ENCODE results near the gene CCDC91. TPM values are rescaled to one million over a fixed set of nuclear protein-coding genes. Genes with fewer than 3 reads are reported as not detected.
"Not testable (repeated sequence)": the region's sequence is repeated elsewhere in the genome, so short reads cannot be mapped to it uniquely, and the experiment has no call there.

Gene CCDC91
- total RNA-seq, 2 donors from 2014 or later, result 13.6 to 25.5 TPM

DNA sequence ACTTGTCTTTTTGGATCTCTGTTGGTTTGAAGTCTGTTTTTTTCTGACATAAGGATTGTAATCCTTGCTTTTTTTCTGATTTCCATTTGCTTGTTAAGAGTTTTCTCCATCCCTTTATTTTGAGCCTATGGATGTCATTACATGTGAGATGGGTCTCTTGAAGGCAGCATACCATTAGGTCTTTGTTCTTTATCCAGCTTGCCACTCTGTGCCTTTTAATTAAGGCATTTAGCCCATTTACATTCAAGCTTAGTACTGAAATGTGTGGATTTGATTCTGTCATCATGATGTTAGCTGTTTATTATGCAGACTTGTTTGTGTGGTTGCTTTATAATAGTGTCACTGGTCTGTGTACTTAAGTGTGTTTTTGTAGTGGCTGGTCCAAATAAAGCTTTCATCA is 100.0 kb downstream of the CCDC91 start:
- no peak for ATAC-seq
- Mint-ChIP-seq H3K36me3 (peaks cover 46 to 52% of the 10 kb centered on the region in 2 donors), H3K9me3 (peaks cover 16 to 26% of the 10 kb centered on the region in 2 donors)

GRCh38 chr12:28292699-28293098 is 102.4 kb downstream of the CCDC91 start:
- Mint-ChIP-seq H3K27ac (no peak overlapping the region), H3K36me3 (peaks cover 45 to 46% of the 10 kb centered on the region in 2 donors), H3K9me3 (peaks cover 16 to 22% of the 10 kb centered on the region in 2 donors)
- no peak for ATAC-seq
- DNase-seq (ENCODE audit: low spot score in 2 of 2), result no peak

More for the DNA sequence above, 100.0 kb downstream of the CCDC91 start:
- no peak for DNase-seq (ENCODE audit: low spot score in 2 of 2)
- H3K27ac Mint-ChIP-seq, result no peak overlapping the region

- Mint-ChIP-seq H3K27ac (peak overlapping the region in 1 of 2 donors; percentile 52), H3K9me3 (peaks cover 8 to 9% of the 10 kb centered on the region in 2 donors)
- ATAC-seq, result no peak
These were observed 104.0 kb downstream of the CCDC91 start for GRCh38 chr12:28294300-28294699.

DNA sequence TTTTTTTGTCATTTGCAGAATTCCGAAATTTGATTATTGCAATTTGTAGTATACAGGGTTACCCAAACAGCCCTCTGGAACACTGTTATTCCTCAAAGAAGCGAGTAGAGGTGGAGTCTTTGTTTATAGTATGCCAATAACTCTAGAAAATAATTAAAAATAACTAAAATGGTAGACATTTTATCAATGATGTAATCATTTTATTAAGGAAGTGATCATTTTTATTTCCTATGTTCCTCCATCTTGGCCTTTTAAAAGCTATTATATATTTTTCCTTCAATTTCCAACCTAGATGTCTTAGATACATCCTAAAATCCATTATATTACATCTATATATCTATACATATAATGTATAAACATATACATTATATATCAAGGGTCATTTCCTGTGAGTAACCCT is 106.0 kb downstream of the CCDC91 start:
- ATAC-seq, result no peak
- H3K9me3 Mint-ChIP-seq, result no peaks in the 10 kb centered on the region
- DNase-seq (ENCODE audit: low spot score in 2 of 2), result no peak
- H3K27ac Mint-ChIP-seq, result no peak overlapping the region
- peaks cover 12 to 17% of the 10 kb centered on the region in 2 donors for H3K36me3 Mint-ChIP-seq

More at GRCh38 chr12:28294300-28294699, 104.0 kb downstream of the CCDC91 start:
- no peak for DNase-seq (ENCODE audit: low spot score in 2 of 2)
- H3K36me3 Mint-ChIP-seq, result peaks cover 29 to 30% of the 10 kb centered on the region in 2 donors

GRCh38 chr12:28303192-28303591 is 112.9 kb downstream of the CCDC91 start:
- ATAC-seq, result no peak
- H3K27ac Mint-ChIP-seq, result no peak overlapping the region
- no peak for DNase-seq (ENCODE audit: low spot score in 2 of 2)
- H3K9me3 Mint-ChIP-seq, result no peaks in the 10 kb centered on the region
- peaks cover 0 to 9% of the 10 kb centered on the region in 2 donors for H3K36me3 Mint-ChIP-seq

DNA sequence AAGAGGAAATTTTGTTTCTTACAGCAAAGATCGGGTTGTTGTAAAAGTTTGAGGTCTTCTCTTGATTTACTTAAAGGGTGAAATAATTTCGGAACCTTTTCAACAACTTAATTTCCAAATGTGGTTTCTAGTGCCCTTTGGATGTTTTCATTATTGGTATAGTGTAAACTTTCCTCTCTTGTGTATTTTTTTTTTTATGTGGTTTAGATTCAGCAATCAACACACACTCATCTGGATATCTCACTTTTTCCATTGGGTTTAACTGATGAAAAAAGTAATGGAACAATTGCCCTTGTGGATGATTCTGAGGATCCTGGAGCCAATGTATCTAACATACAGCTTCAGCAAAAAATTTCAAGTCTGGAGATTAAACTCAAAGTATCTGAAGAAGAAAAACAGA is 116.3 kb downstream of the CCDC91 start:
- Mint-ChIP-seq H3K9me3 (no peaks in the 10 kb centered on the region), H3K27ac (no peak overlapping the region), H3K36me3 (peaks cover 9 to 32% of the 10 kb centered on the region in 2 donors)
- DNase-seq (ENCODE audit: low spot score in 2 of 2) (no peak), ATAC-seq (peak in 1 of 2 donors; percentile 34)

DNA sequence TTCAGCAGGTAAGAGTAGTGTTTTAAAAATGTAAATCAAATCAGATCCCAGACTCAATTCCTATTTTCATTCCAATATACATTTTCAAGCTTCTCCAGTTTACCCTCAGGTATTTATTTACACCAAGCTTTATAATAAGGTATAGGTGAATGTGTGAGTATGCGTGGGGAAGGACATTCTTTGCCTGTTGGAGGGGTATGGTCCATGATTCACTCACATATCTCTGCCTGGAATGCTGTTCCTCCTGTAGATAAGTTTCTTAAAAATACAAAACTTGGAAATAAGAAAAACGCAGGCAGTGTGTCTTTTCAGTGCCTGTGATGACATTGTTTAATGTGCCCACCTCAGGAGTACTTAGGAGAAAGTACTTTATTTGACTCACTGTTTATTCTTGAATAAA is 118.6 kb downstream of the CCDC91 start:
- DNase-seq (ENCODE audit: low spot score in 2 of 2), result no peak
- H3K9me3 Mint-ChIP-seq, result peaks cover 0 to 5% of the 10 kb centered on the region in 2 donors

GRCh38 chr12:28313631-28314030 is 123.4 kb downstream of the CCDC91 start:
- Mint-ChIP-seq H3K9me3 (peaks cover 0 to 19% of the 10 kb centered on the region in 2 donors), H3K27ac (no peak overlapping the region), H3K36me3 (peaks cover 26 to 52% of the 10 kb centered on the region in 2 donors)
- ATAC-seq (no peak), DNase-seq (ENCODE audit: low spot score in 2 of 2) (no peak)

More for the DNA sequence above, 118.6 kb downstream of the CCDC91 start:
- H3K36me3 Mint-ChIP-seq, result peaks cover 28 to 30% of the 10 kb centered on the region in 2 donors
- no peak overlapping the region for H3K27ac Mint-ChIP-seq
- ATAC-seq, result no peak

DNA sequence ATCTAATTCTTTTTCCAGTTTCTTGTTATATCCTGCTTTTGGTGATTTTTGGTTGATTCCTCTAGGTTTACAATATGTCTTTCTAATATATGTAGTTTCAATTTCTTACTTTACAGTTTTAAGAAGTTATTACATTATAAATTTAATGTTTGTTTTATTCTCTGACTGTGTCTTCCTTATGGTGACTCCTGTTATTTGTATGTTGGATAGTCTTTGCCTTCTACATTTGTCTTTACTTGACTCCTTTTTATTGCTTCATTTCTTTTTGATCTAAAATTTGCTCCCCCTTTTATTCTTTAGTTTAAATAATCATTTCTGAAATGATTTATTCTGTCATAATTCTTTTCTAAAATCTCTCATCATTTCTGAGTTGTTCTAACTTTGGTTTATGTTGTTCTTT is 125.8 kb downstream of the CCDC91 start:
- no peak overlapping the region for H3K27ac Mint-ChIP-seq
- H3K36me3 Mint-ChIP-seq, result peaks cover 13 to 47% of the 10 kb centered on the region in 2 donors
- ATAC-seq, result no peak
- DNase-seq (ENCODE audit: low spot score in 2 of 2), result no peak
- H3K9me3 Mint-ChIP-seq, result peaks cover 0 to 19% of the 10 kb centered on the region in 2 donors

- no peak for ATAC-seq
- no peak for DNase-seq (ENCODE audit: low spot score in 2 of 2)
- peaks cover 5 to 26% of the 10 kb centered on the region in 2 donors for H3K36me3 Mint-ChIP-seq
- H3K9me3 Mint-ChIP-seq, result peaks cover 0 to 18% of the 10 kb centered on the region in 2 donors
- H3K27ac Mint-ChIP-seq, result no peak overlapping the region
These were observed 128.0 kb downstream of the CCDC91 start for GRCh38 chr12:28318273-28318672.

DNA sequence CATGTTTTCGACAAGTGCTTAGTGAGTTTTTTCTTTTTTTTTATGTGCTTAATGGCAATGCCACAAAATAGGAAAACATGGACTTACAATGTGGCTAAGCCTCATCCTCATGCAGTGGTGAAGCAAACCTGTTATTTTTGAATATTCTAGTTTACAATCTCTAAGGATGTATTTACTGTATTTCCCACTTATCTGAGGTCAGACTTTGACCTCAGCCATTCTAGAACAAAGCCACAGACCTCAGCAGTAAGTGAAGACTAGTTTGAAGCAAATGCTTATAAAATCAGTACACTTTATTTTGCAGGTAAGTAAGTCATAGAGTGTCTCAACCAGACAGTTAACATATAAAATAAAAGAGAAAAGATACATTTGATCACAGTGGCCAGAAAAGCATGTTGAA is 130.1 kb downstream of the CCDC91 start:
- H3K9me3 Mint-ChIP-seq, result peaks cover 0 to 15% of the 10 kb centered on the region in 2 donors
- peaks cover 5 to 18% of the 10 kb centered on the region in 2 donors for H3K36me3 Mint-ChIP-seq
- no peak overlapping the region for H3K27ac Mint-ChIP-seq
- DNase-seq (ENCODE audit: low spot score in 2 of 2) (no peak), ATAC-seq (no peak)

DNA sequence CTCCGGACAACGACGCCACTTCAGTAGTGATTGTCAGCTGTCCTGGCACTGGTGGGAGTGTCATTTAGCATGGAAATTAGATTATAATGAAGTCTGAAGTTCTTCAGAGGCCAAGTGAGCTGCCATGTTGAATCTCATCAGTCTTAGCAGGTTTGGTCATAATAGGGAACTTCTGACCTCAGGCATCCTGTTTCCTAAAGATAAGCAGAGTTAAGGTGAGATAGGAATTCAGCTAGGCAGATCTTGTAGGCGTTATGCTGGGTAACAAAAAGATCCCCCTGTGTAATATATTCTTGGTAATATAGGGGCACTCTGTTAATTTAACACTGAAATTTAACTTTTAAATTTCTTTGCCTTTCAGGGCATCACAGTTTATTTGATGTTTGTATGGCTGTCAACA is 137.5 kb downstream of the CCDC91 start:
- no peak for DNase-seq (ENCODE audit: low spot score in 2 of 2)
- H3K36me3 Mint-ChIP-seq, result peaks cover 15% of the 10 kb centered on the region in 2 donors

DNA sequence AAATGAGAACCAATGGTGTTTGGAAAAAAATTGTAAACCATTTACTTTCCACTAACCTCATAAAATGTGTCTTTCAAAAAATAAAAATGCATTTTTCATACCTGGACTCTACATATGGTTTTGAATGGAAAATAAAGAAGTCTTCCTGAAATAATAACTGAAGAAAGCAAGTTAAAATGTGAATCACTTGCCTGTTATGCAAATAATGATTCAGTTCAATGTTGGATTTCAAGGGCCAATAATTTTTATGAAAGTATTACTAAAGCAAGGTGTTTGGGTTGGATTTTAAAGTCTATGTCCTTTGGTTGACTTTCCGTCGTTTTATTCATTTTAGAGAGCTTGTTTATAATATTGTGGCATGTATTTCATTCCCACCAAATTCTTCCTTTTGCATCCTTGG is 138.7 kb downstream of the CCDC91 start:
- ATAC-seq (no peak), DNase-seq (ENCODE audit: low spot score in 2 of 2) (no peak)
- Mint-ChIP-seq H3K27ac (no peak overlapping the region), H3K9me3 (peaks cover 0 to 10% of the 10 kb centered on the region in 2 donors), H3K36me3 (peaks cover 15% of the 10 kb centered on the region in 2 donors)

More for the DNA sequence above, 137.5 kb downstream of the CCDC91 start:
- ATAC-seq, result no peak
- Mint-ChIP-seq H3K27ac (no peak overlapping the region), H3K9me3 (peaks cover 0 to 10% of the 10 kb centered on the region in 2 donors)

DNA sequence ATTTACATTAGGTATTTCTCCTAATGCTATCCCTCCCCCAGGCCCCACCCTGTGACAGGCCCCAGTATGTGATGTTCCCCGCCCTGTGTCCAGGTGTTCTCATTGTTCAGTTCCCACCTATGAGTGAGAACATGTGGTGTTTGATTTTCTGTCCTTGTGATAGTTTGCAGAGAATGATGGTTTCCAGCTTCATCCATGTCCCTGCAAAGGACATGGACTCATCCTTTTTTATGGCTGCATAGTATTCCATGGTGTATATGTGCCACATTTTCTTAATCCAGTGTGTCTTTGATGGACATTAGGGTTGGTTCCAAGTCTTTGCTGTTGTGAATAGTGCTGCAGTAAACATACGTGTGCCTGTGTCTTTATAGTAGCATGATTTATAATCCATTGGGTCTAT is 139.5 kb downstream of the CCDC91 start:
- not testable (repeated sequence) for H3K27ac Mint-ChIP-seq; DNase-seq (ENCODE audit: low spot score in 2 of 2); ATAC-seq; H3K9me3 Mint-ChIP-seq
- H3K36me3 Mint-ChIP-seq, result peaks cover 15% of the 10 kb centered on the region in 2 donors

DNA sequence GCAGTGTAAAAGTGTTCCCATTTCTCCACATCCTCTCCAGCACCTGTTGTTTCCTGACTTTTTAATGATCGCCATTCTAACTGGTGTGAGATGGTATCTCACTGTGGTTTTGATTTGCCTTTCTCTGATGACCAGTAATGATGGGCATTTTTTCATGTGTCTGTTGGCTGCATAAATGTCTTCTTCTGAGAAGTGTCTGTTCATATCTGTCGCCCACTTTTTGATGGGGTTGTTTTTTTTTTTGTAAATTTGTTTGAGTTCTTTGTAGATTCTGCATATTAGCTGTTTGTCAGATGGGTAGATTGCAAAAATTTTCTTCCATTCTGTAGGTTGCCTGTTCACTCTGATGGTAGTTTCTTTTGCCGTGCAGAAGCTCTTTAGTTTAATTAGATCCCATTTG is 140.0 kb downstream of the CCDC91 start:
- DNase-seq (ENCODE audit: low spot score in 2 of 2); H3K9me3 Mint-ChIP-seq; ATAC-seq; H3K27ac Mint-ChIP-seq: not testable (repeated sequence)
- peaks cover 15% of the 10 kb centered on the region in 2 donors for H3K36me3 Mint-ChIP-seq

DNA sequence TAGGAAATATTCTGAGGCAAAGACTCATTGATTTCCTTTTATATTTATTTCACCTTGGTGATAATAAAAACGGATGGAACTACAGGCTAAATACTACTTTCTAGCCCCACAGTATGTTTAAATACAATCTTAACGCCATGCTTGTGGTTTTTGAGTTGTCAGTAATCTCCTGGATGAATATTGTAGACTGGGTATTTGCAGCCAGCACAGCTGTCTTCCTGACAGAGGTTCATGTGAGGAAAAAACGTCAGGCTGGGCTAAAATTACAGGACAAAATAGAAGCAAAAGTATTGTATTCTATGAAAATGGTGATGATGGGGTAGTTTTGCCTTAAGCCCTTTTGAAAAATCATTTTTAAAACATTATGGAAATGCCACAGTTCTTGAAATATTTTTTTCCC is 140.9 kb downstream of the CCDC91 start:
- ATAC-seq (no peak), DNase-seq (ENCODE audit: low spot score in 2 of 2) (no peak)
- H3K36me3 Mint-ChIP-seq, result peaks cover 15% of the 10 kb centered on the region in 2 donors
- no peak overlapping the region for H3K27ac Mint-ChIP-seq
- H3K9me3 Mint-ChIP-seq, result peaks cover 0 to 10% of the 10 kb centered on the region in 2 donors

DNA sequence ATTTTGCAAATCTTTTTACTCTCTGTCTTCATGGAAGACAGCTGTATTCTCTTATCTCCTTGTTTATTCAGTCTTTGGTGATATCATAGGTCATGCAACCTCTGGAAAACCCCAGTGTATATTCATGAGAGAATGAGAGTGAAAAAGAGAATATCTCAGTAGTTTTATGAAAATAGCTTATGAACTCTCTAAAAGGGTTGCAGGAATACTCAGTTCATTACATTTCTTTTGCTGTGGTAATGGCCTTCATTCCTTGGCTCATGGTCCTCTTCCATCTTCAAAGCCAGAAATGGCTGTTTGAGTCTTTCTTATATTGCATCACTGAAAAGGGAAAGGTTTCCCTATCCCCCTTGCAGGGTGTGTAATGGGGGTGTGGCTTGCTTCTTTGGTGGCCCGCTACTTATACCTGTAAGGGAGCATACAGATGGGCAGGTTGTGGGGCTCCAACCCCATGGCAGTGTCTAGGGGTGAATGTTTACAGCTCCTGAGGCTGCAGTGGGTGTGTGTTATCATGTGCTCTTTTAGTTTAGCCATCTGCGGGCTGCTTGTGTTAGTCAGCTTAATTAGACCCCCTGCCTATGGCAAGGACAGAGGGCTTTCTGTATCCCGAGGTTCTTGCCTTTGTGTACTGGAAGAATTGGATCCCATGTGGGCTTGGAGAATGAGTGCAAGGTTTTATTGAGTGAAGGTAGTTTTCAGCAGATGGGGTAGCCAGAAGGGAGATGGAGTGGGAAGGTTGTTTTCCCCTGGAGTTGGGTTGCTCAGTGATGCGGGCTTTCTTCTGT is 150.2 kb downstream of the CCDC91 start:
- H3K27ac Mint-ChIP-seq, result peak overlapping the region in 1 of 2 donors; percentile 9
- peak; percentile 24 to 66 for ATAC-seq

GRCh38 chr12:28343713-28344112 is 153.5 kb downstream of the CCDC91 start:
- Mint-ChIP-seq H3K9me3 (peaks cover 0 to 10% of the 10 kb centered on the region in 2 donors), H3K27ac (no peak overlapping the region), H3K36me3 (peaks cover 6 to 12% of the 10 kb centered on the region in 2 donors)
- ATAC-seq, result no peak
- no peak for DNase-seq (ENCODE audit: low spot score in 2 of 2)

More for the DNA sequence above, 150.2 kb downstream of the CCDC91 start:
- DNase-seq (ENCODE audit: low spot score in 2 of 2), result no peak
- H3K36me3 Mint-ChIP-seq, result no peaks in the 10 kb centered on the region
- H3K9me3 Mint-ChIP-seq, result peaks cover 0 to 4% of the 10 kb centered on the region in 2 donors
